Measurements from ENCODE around the gene PDE4D.
"Not testable (repeated sequence)": the region's sequence is repeated elsewhere in the genome, so short reads cannot be mapped to it uniquely, and the experiment has no call there.

DNA sequence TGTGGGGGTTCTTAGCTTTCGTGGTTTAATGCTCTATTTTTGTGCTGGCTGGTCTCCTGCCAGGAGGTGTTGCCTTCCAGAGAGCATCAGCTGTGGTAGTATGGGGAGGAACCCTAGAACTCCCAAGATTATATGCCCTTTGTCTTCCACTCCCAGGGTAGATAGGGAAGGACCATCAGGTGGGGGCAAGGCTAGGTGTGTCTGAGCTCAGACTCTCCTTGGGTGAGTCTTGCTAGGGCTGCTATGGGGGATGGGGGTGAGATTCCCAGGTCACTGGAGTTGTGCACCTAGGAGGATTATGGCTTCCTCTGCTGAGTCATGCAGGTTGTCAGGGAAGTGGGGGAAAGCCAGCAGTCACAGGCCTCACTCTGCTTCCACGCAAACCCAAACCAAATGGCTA is 584.8 kb downstream of the PDE4D start:
- TF ChIP-seq, protein P1, sequence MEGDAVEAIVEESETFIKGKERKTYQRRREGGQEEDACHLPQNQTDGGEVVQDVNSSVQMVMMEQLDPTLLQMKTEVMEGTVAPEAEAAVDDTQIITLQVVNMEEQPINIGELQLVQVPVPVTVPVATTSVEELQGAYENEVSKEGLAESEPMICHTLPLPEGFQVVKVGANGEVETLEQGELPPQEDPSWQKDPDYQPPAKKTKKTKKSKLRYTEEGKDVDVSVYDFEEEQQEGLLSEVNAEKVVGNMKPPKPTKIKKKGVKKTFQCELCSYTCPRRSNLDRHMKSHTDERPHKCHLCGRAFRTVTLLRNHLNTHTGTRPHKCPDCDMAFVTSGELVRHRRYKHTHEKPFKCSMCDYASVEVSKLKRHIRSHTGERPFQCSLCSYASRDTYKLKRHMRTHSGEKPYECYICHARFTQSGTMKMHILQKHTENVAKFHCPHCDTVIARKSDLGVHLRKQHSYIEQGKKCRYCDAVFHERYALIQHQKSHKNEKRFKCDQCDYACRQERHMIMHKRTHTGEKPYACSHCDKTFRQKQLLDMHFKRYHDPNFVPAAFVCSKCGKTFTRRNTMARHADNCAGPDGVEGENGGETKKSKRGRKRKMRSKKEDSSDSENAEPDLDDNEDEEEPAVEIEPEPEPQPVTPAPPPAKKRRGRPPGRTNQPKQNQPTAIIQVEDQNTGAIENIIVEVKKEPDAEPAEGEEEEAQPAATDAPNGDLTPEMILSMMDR (IDR thresholded peaks at IDR 0.05; ENCODE audit: insufficient read depth, low read depth, low read length) = not testable (repeated sequence)
- not testable (repeated sequence) for TF ChIP-seq EZH2 (IDR thresholded peaks at IDR 0.05; ENCODE audit: insufficient read depth, low read length)

Measured in astrocyte (in vitro differentiated cells and primary cell).